Activated naive CD4-positive, alpha-beta T cell treated with anti-CD3 and anti-CD28 coated beads, Interleukin-2, amount 50 U/mL, for 24 hours (primary cell): Measurements from ENCODE around the gene CDH8.

Experiments used
- H3K27ac Mint-ChIP-seq: one replicate; pipeline ENCODE4 v1.8.0; 2021; ENCODE audit warnings: mild to moderate bottlenecking, mixed read lengths
- H3K27me3 Mint-ChIP-seq: one replicate; pipeline ENCODE4 v1.8.0; 2021; ENCODE audit warnings: mixed read lengths
- H3K36me3 Mint-ChIP-seq: one replicate; pipeline ENCODE4 v1.8.0; 2021; ENCODE audit warnings: mixed read lengths
- H3K4me1 Mint-ChIP-seq: one replicate; pipeline ENCODE4 v1.8.0; 2021; ENCODE audit warnings: mixed read lengths
- H3K4me3 Mint-ChIP-seq: one replicate; pipeline ENCODE4 v1.8.0; 2021; ENCODE audit warnings: mild to moderate bottlenecking, mixed read lengths
- H3K9me3 Mint-ChIP-seq: one replicate; pipeline ENCODE4 v1.8.0; 2021; ENCODE audit warnings: mixed read lengths

The CDH8 gene

GRCh38 chr16:61871837-61872777, 164.1 kb downstream of the CDH8 start:
- Mint-ChIP-seq H3K4me1 (no peaks in the 10 kb centered on the region), H3K9me3 (peaks cover 12% of the 10 kb centered on the region), H3K27ac (no peak overlapping the region), H3K36me3 (no peaks in the 10 kb centered on the region), H3K4me3 (no peak overlapping the region), H3K27me3 (no peaks in the 10 kb centered on the region)

GRCh38 chr16:61862221-61863155, 173.8 kb downstream of the CDH8 start:
- H3K27me3 Mint-ChIP-seq, result no peaks in the 10 kb centered on the region
- no peaks in the 10 kb centered on the region for H3K4me1 Mint-ChIP-seq
- peaks cover 1% of the 10 kb centered on the region for H3K36me3 Mint-ChIP-seq
- H3K9me3 Mint-ChIP-seq, result peaks cover 12% of the 10 kb centered on the region
- no peak overlapping the region for H3K27ac Mint-ChIP-seq
- no peak overlapping the region for H3K4me3 Mint-ChIP-seq

GRCh38 chr16:61858988-61859387, 177.2 kb downstream of the CDH8 start:
- H3K27ac Mint-ChIP-seq, result no peak overlapping the region
- H3K9me3 Mint-ChIP-seq, result peaks cover 17% of the 10 kb centered on the region
- H3K4me3 Mint-ChIP-seq, result no peak overlapping the region

GRCh38 chr16:61842666-61843065, 193.6 kb downstream of the CDH8 start:
- Mint-ChIP-seq H3K9me3 (peaks cover 13% of the 10 kb centered on the region), H3K27me3 (no peaks in the 10 kb centered on the region), H3K27ac (no peak overlapping the region), H3K4me3 (no peak overlapping the region), H3K4me1 (no peaks in the 10 kb centered on the region), H3K36me3 (no peaks in the 10 kb centered on the region)

More at GRCh38 chr16:61858988-61859387, 177.2 kb downstream of the CDH8 start:
- H3K36me3 Mint-ChIP-seq, result peaks cover 1% of the 10 kb centered on the region
- no peaks in the 10 kb centered on the region for H3K4me1 Mint-ChIP-seq
- no peaks in the 10 kb centered on the region for H3K27me3 Mint-ChIP-seq

GRCh38 chr16:61836804-61837393, 199.3 kb downstream of the CDH8 start:
- H3K27ac Mint-ChIP-seq, result no peak overlapping the region
- no peaks in the 10 kb centered on the region for H3K27me3 Mint-ChIP-seq
- H3K9me3 Mint-ChIP-seq, result peaks cover 10% of the 10 kb centered on the region
- no peaks in the 10 kb centered on the region for H3K36me3 Mint-ChIP-seq
- no peak overlapping the region for H3K4me3 Mint-ChIP-seq
- no peaks in the 10 kb centered on the region for H3K4me1 Mint-ChIP-seq

GRCh38 chr16:61834082-61834481, 202.2 kb downstream of the CDH8 start:
- Mint-ChIP-seq H3K9me3 (peaks cover 7% of the 10 kb centered on the region), H3K4me3 (no peak overlapping the region), H3K27ac (no peak overlapping the region), H3K36me3 (no peaks in the 10 kb centered on the region), H3K27me3 (no peaks in the 10 kb centered on the region), H3K4me1 (no peaks in the 10 kb centered on the region)

- Mint-ChIP-seq H3K27me3 (no peaks in the 10 kb centered on the region), H3K36me3 (no peaks in the 10 kb centered on the region), H3K27ac (no peak overlapping the region), H3K9me3 (peaks cover 7% of the 10 kb centered on the region), H3K4me1 (no peaks in the 10 kb centered on the region), H3K4me3 (no peak overlapping the region)
Measured at GRCh38 chr16:61831351-61831917, 204.8 kb downstream of the CDH8 start.

- Mint-ChIP-seq H3K27me3 (no peaks in the 10 kb centered on the region), H3K4me3 (no peak overlapping the region), H3K36me3 (no peaks in the 10 kb centered on the region), H3K4me1 (no peaks in the 10 kb centered on the region), H3K9me3 (peaks cover 12% of the 10 kb centered on the region), H3K27ac (no peak overlapping the region)
Measured at GRCh38 chr16:61829631-61830030, 206.6 kb downstream of the CDH8 start.

GRCh38 chr16:61823326-61823725, 212.9 kb downstream of the CDH8 start:
- no peaks in the 10 kb centered on the region for H3K27me3 Mint-ChIP-seq
- no peaks in the 10 kb centered on the region for H3K4me1 Mint-ChIP-seq
- H3K4me3 Mint-ChIP-seq, result no peak overlapping the region
- H3K9me3 Mint-ChIP-seq, result peaks cover 19% of the 10 kb centered on the region
- H3K27ac Mint-ChIP-seq, result no peak overlapping the region
- no peaks in the 10 kb centered on the region for H3K36me3 Mint-ChIP-seq

GRCh38 chr16:61820820-61821219, 215.4 kb downstream of the CDH8 start:
- Mint-ChIP-seq H3K27ac (no peak overlapping the region), H3K9me3 (peaks cover 16% of the 10 kb centered on the region), H3K4me1 (no peaks in the 10 kb centered on the region), H3K36me3 (no peaks in the 10 kb centered on the region), H3K27me3 (no peaks in the 10 kb centered on the region), H3K4me3 (no peak overlapping the region)

- no peaks in the 10 kb centered on the region for H3K4me1 Mint-ChIP-seq
- H3K9me3 Mint-ChIP-seq, result peaks cover 15% of the 10 kb centered on the region
- H3K4me3 Mint-ChIP-seq, result no peak overlapping the region
Measured at GRCh38 chr16:61820398-61820797, 215.8 kb downstream of the CDH8 start.

GRCh38 chr16:61818850-61819249, 217.4 kb downstream of the CDH8 start:
- Mint-ChIP-seq H3K4me1 (no peaks in the 10 kb centered on the region), H3K4me3 (no peak overlapping the region), H3K27ac (no peak overlapping the region), H3K9me3 (peaks cover 13% of the 10 kb centered on the region), H3K27me3 (no peaks in the 10 kb centered on the region), H3K36me3 (no peaks in the 10 kb centered on the region)

More at GRCh38 chr16:61820398-61820797, 215.8 kb downstream of the CDH8 start:
- Mint-ChIP-seq H3K36me3 (no peaks in the 10 kb centered on the region), H3K27me3 (no peaks in the 10 kb centered on the region), H3K27ac (no peak overlapping the region)

GRCh38 chr16:61817583-61818278, 218.5 kb downstream of the CDH8 start:
- no peak overlapping the region for H3K4me3 Mint-ChIP-seq
- H3K27me3 Mint-ChIP-seq, result no peaks in the 10 kb centered on the region
- H3K9me3 Mint-ChIP-seq, result peaks cover 5% of the 10 kb centered on the region
- H3K36me3 Mint-ChIP-seq, result no peaks in the 10 kb centered on the region
- no peak overlapping the region for H3K27ac Mint-ChIP-seq
- no peaks in the 10 kb centered on the region for H3K4me1 Mint-ChIP-seq

- peaks cover 5% of the 10 kb centered on the region for H3K9me3 Mint-ChIP-seq
- H3K4me3 Mint-ChIP-seq, result no peak overlapping the region
- no peaks in the 10 kb centered on the region for H3K27me3 Mint-ChIP-seq
- no peak overlapping the region for H3K27ac Mint-ChIP-seq
- no peaks in the 10 kb centered on the region for H3K4me1 Mint-ChIP-seq
- no peaks in the 10 kb centered on the region for H3K36me3 Mint-ChIP-seq
Measured at GRCh38 chr16:61814726-61815347, 221.4 kb downstream of the CDH8 start.
